Upper lobe of left lung (tissue), 4 donors: ENCODE results near the gene HPSE.
"Not testable (repeated sequence)": the region's sequence is repeated elsewhere in the genome, so short reads cannot be mapped to it uniquely, and the experiment has no call there.

ENCODE experiments used
- CTCF ChIP-seq, 6 experiments: fragments of 450-650 bp in 4 of 6; fragments of 200-600 bp in 2 of 6; sonication (generic) in 2 of 6; IDR thresholded peaks; one replicate each; pipeline ENCODE4 v1.5.1; 2016 to 2019; ENCODE audit warnings: antibody characterized with exemption in 6 of 6
- POLR2A ChIP-seq, 4 donors: fragments of 450-650 bp; IDR thresholded peaks; one replicate each; pipeline ENCODE4 v1.5.1; 2016 to 2017; ENCODE audit warnings: antibody characterized with exemption in 4 of 4, mild to moderate bottlenecking in 2 of 4

GRCh38 chr4:83290059-83290774, 44.4 kb downstream of the HPSE start:
- TF ChIP-seq CTCF, POLR2A (IDR thresholded peaks at IDR 0.05): not testable (repeated sequence)
